OCI-LY1 (cell line): ENCODE results near the gene MUL1.

Experiments
- EZH2 ChIP-seq: fragments of 200-600 bp; sonication (generic), shearing (Covaris generic); IDR thresholded peaks from 2 replicates; pipeline ENCODE4 v1.8.0; 2017; ENCODE audit warnings: borderline replicate concordance, mixed run types, mild to moderate bottlenecking, antibody characterized with exemption, low read length, moderate library complexity, mixed read lengths
- TF ChIP-seq, protein P1 (sequence below): fragments of 200-600 bp; sonication (generic), shearing (Covaris generic); IDR thresholded peaks from 2 replicates; pipeline ENCODE4 v1.5.1; 2017; ENCODE audit warnings: mild to moderate bottlenecking, antibody characterized with exemption, low read length, moderate library complexity, mixed read lengths

DNA sequence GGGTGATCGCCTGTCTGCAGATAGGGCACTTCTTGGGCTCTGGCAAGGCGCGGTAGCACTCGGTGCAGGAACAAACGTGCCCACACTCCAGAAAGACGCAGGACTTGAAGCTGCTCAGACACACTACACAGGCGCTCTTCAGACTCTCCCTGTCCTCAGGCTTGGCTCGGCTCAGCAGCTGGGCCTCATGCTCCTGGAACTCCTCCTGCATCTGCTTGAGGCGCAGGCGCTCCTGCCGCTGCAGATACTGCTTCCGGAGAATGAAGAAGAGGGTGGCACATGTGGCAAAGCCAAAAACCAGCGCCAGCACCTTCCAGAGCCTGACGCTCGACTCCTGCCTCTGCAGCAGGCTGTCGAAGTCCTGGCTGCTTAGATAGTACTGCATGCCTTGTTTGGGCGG lies 7.2 kb downstream of the MUL1 start:
- TF ChIP-seq, protein P1, sequence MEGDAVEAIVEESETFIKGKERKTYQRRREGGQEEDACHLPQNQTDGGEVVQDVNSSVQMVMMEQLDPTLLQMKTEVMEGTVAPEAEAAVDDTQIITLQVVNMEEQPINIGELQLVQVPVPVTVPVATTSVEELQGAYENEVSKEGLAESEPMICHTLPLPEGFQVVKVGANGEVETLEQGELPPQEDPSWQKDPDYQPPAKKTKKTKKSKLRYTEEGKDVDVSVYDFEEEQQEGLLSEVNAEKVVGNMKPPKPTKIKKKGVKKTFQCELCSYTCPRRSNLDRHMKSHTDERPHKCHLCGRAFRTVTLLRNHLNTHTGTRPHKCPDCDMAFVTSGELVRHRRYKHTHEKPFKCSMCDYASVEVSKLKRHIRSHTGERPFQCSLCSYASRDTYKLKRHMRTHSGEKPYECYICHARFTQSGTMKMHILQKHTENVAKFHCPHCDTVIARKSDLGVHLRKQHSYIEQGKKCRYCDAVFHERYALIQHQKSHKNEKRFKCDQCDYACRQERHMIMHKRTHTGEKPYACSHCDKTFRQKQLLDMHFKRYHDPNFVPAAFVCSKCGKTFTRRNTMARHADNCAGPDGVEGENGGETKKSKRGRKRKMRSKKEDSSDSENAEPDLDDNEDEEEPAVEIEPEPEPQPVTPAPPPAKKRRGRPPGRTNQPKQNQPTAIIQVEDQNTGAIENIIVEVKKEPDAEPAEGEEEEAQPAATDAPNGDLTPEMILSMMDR: no peak
- no peak for TF ChIP-seq EZH2
